HG02870 (cell line): ENCODE data around the gene KAT8.
A peak's percentile ranks its signal among the peaks of the same experiment; 100 is the strongest.

Source experiments
- ATAC-seq: cut with Tn5 transposase; IDR thresholded peaks from one replicate; pipeline ENCODE4 v1.9.1; 2021; ENCODE audit warnings: mild to moderate bottlenecking, moderate library complexity; ENCODE audit not compliant: unreplicated experiment

The KAT8 gene

GRCh38 chr16:31117384-31118222, at the start of gene KAT8:
TSS of gene KAT8 (plus strand) at chr16:31117664. CDS start at chr16:31117682, 18 bp downstream.
- ATAC-seq: peak; percentile 95

GRCh38 chr16:31071861-31072260, 45.6 kb upstream of the KAT8 start:
- no peak for ATAC-seq

GRCh38 chr16:31072540-31073141, 44.8 kb upstream of the KAT8 start:
- no peak for ATAC-seq

GRCh38 chr16:31073142-31073969, 44.1 kb upstream of the KAT8 start:
- peak; percentile 44 for ATAC-seq

GRCh38 chr16:31073970-31074813, 43.3 kb upstream of the KAT8 start, which contains the start of the genes ZNF646 and ZNF668:
TSS of gene ZNF646 (plus strand) at chr16:31074422. CDS start at chr16:31076325, 1,903 bp downstream.
TSS of gene ZNF668 (minus strand) at chr16:31074240. CDS start at chr16:31064459, 9,781 bp downstream.
- ATAC-seq: peak; percentile 66

GRCh38 chr16:31074814-31075183, 42.7 kb upstream of the KAT8 start:
- ATAC-seq: no peak

GRCh38 chr16:31076319-31076718, 41.1 kb upstream of the KAT8 start:
- ATAC-seq: no peak

GRCh38 chr16:31077024-31077423, 40.4 kb upstream of the KAT8 start:
- no peak for ATAC-seq

- ATAC-seq: no peak
Measured at GRCh38 chr16:31077592-31078396, 39.7 kb upstream of the KAT8 start.

GRCh38 chr16:31078597-31079341, 38.7 kb upstream of the KAT8 start:
- ATAC-seq: no peak

- ATAC-seq: no peak
Measured at GRCh38 chr16:31079342-31079944, 38.0 kb upstream of the KAT8 start.

- ATAC-seq: no peak
Measured at GRCh38 chr16:31080035-31080629, 37.3 kb upstream of the KAT8 start.

GRCh38 chr16:31080756-31081419, 36.6 kb upstream of the KAT8 start:
- no peak for ATAC-seq

GRCh38 chr16:31081428-31082351, 35.8 kb upstream of the KAT8 start:
- no peak for ATAC-seq

GRCh38 chr16:31082368-31083045, 35.0 kb upstream of the KAT8 start:
- ATAC-seq: no peak

- ATAC-seq: no peak
Measured at GRCh38 chr16:31083081-31083480, 34.4 kb upstream of the KAT8 start.
